ENCODE measurements around the gene STX19.
"Not testable (repeated sequence)": the region's sequence is repeated elsewhere in the genome, so short reads cannot be mapped to it uniquely, and the experiment has no call there.

Gene STX19, protein sequence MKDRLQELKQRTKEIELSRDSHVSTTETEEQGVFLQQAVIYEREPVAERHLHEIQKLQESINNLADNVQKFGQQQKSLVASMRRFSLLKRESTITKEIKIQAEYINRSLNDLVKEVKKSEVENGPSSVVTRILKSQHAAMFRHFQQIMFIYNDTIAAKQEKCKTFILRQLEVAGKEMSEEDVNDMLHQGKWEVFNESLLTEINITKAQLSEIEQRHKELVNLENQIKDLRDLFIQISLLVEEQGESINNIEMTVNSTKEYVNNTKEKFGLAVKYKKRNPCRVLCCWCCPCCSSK

DNA sequence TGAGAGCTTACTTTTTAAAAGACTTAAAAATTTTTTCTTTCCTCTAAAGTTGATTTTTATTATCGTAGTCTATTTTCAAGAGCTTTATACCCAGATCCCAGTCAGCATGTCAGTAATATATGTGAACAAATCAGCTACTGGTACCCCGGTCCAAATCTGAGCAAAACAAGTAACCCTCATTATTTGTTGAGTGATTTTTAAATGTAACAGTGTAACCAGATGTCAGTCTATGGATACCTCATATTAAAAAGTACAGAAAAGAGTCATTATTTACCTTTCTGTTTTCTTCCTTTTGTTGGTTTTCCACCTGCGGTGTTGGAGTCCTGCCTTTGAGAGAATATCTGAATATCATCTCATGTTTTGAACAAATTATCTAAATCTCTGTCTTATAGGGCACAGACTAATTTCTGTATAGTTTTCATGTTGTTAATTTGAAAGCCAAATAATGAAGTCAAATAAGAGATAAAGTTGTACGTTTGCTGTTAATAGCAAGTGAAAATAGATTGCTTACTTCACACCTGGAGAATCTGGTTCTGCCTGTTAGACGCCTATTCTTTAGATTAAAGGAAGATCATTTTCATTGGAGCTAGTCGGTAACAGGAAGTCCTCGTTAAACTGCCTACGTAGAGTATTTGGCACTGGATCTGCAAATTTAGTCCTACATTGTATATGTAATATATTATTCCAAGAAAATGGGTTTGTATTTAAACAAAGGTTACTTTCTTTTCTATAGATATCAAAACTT, at the start of gene STX19:
TSS of gene STX19 (minus strand) at position 505 of the 745 bp plus-strand sequence. CDS start 13,328 bp downstream, outside the sequence.
- no peak for DNase-seq

DNA sequence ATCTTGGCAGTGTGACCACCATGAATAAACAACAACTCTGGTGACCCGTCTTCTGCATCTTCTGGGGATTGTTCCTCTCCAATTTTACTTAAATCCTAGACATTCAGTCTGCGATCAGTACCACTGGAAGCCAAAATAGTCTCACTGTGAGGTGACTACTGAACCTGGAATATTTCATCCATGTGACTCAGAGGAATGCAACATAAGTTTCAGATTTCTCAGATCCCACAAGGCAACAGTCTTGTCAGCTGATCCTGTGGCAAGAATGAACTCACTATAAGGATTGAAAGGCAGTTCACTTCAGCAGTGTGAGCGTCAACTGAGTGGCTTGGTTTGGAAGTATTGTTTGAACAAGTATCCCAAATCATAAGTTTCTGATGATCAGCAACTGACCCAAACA, 47.7 kb upstream of the STX19 start:
- DNase-seq, result no peak

DNA sequence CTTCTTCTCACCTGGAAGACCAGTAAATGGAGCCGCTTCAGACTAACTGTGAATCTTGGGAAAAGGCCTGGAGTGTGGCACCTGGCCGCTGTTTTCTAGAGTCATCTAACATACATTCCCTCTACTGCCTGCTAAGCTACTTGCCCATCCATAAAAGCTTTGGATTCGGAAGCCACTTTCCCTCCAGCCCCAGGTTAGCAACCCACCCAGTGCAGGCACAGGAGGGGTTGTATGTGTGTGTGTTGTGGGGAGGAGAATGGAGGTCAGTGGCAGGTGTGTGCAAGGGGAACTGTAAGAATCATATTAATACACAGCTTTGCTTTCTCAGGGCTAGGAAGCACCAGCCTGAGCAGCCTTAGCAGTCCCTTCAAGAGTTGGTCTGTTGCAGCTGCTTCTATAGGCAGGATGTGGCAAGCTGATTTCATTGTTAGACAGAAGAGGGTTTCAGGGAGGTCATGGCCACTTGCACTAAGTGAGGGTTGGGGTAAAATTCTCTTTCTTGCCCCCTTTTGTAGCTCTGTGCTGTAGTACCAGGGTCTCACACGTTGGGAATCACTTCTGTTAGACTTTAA, 43.4 kb upstream of the STX19 start:
- DNase-seq, result no peak

GRCh38 chr3:94070341-94070911, 42.0 kb upstream of the STX19 start:
- DNase-seq, result no peak

- DNase-seq, result no peak
These were observed 40.9 kb upstream of the STX19 start for GRCh38 chr3:94069194-94069813.

DNA sequence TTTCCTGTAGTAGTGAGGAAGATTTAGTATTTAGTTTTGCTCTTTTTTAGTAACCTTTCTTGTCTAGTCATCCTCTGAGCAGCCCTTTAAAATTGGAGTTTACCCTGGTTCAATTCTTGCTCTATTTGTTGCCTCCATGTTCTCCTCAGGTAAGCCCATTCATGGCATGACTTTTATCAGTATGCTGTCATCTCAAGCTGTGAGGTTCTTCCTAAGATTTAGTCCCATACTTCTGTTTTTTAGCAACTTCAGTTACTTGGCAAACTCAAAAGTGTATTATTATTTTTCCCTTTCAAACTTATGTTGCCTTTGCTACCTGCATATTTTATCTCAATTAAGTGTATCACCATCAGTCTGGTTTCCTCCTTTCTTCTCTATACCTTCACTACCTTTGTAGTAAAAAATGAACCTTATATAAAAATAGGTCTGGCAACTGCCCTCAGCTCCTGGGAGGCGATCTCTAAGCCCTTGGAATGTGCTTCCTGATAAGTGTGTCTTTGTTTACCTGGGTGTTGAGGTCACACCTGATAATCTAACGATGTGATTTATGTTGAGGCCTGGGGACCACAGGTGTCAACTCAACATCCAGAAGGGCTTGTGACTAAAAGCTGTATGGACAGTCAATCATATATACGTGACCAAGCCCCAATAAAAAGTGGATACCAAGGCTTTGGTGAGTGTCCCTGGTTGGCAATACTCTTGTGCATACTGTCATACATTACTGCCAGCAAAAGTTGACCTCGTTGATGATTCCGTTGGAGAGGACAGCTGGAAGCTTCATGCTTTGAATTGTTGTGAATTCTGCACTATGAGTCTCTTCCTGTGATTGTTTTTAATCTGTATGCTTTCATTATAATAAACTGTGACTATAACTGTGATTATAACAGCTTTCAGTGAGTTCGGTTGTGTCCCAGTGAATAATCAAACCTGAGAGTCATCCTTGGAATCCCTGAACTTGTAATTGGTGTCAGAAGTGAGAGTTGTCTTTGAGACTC, 38.4 kb upstream of the STX19 start:
- no peak for DNase-seq

DNA sequence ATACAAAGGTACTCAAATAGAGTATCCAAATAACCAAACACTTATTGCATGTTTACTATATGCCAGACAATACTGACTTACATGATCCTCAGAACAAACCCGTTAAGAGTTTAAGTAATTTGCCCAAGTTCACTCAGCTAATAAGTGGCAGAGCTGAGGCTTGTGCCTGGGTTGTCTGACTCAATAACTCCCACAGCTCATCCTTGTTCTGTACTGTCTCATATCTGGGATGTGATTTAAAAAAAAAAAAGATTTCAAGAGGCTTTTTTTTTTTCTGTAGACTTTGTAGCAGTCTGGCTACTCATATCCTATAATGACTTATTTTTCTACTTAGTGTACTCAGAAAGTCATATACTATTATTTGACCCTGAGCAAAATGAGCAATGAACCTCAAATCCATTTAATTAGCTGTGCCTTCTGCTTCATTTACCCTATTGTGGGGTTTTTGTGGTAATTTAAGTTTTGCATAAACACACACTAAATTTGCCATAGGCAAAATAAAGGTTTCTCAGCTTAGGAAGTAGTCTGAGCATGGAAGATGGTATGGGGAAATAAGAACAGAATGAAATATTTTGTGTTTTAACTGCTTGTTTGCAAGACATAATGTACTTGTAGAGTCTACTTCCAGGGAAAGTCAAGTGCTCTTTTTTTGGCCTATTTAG, 37.6 kb upstream of the STX19 start:
- DNase-seq, result no peak

GRCh38 chr3:94065122-94065521, 36.7 kb upstream of the STX19 start:
- no peak for DNase-seq

DNA sequence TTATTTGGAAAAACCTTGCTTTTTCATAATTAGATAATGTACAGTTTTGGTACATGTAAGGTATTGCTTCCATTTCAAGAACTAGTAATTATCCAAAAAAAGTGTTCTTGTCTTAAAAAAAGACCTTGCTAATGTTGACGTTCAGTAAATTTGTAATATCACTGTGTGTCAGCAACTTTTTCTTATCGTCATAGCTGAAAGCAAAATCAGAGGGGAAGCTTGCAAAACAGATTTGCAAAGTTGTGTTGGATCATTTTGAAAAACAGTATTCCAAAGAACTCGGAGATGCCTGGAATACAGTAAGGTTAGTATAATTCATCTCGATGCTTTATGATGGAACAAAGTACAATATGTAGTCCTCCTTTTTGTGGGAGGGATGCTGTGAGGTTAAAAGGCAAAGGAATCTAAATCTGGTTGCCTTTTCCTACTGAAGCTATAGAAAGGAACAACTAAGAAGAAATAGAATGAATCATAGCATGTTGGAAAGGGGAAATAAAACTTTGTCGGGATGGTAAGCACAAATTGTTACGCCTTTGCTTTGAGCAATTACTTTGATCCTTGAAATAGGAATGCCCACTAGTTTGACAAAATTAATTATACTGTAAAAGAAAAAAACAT, 36.0 kb upstream of the STX19 start:
- no peak for DNase-seq

GRCh38 chr3:94063496-94064119, 35.2 kb upstream of the STX19 start:
- DNase-seq, result no peak

GRCh38 chr3:94062513-94063404, 34.4 kb upstream of the STX19 start, which contains the start of the genes DHFR2 and NSUN3:
Gene DHFR2 (minus strand): TSS chr3:94062916. CDS start chr3:94061511, 1,405 bp downstream.
Gene NSUN3 (plus strand): TSS chr3:94063061. CDS start chr3:94063127, 66 bp downstream.
- peak; percentile 99 for DNase-seq

DNA sequence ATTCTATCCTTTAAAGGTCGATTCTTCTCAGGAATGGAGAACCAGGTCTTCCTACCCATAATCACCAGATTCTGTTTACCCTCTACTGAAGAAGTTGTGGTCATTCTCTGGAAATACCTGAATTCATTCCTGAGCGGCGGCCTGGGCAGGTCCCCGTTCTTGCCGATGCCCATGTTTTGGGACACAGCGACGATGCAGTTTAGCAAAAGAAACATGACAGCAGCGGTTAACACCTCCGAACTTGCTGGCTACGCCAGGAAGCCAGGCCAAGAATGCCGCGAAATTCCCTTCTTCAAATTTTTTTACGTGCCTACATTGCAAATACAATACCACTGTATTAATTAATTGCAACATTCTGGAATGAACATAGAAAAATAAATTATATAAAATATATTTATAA, 32.9 kb upstream of the STX19 start:
- no peak for DNase-seq

- no peak for DNase-seq
These were observed 22.1 kb upstream of the STX19 start for GRCh38 chr3:94050546-94050945.

- DNase-seq, result no peak
These were observed 20.9 kb upstream of the STX19 start for GRCh38 chr3:94049267-94049666.

- DNase-seq, result no peak
These were observed 18.1 kb upstream of the STX19 start for GRCh38 chr3:94046533-94046932.

DNA sequence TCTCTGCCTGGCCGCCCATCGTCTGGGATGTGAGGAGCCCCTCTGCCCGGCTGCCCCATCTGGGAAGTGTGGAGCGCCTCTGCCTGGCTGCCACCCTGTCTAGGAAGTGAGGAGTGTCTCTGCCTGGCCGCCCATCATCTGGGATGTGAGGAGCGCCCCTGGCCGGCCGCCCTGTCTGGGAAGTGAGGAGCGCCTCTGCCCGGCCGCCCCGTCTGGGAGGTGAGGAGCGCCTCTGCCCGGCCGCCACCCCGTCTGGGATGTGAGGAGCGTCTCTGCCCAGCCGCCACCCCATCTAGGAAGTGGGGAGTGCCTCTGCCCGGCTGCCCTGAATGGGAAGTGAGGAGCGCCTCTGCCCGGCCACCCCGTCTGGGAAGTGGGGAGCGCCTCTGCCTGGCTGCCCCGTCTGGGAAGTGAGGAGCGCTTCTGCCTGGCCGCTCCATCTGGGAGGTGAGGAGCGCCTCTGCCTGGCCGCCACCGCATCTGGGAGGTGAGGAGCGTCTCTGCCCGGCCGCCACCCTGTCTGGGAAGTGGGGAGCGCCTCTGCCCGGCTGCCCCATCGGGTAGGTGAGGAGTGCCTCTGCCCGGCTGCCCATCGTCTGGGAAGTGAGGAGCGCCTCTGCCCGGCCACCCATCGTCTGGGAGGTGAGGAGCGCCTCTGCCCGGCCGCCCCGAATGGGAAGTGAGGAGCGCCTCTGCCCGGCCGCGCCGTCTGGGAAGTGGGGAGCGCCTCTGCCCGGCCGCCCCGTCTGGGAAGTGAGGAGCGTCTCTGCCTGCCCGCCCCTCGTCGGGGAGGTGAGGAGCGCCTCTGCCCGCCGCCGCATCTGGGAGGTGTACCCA, 15.9 kb upstream of the STX19 start:
- DNase-seq, result not testable (repeated sequence)

DNA sequence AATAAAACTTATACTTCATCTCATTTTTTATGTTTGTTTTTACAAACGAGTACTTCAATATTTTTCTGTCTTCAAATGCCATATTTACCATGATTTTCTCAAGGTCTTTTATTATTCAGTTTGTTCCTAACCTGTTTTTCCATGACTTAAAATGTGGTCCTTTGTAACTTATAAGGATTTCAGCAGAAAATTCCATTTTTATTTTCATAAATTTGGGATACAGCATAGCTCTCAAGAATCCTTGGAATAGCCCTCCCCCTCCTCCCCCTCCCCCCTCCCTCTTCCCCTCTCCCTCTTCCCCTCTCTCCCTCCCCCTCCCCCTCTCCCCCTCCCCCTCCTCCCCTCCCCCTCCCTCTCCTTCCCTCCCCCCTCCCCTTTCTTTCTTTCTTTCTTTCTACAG, 14.9 kb upstream of the STX19 start:
- no peak for DNase-seq

GRCh38 chr3:94036909-94037507, 8.6 kb upstream of the STX19 start:
- peak; percentile 0 for DNase-seq
